GM19395 (cell line): ENCODE data around the gene UBE3A.
"Not testable (repeated sequence)": the region's sequence is repeated elsewhere in the genome, so short reads cannot be mapped to it uniquely, and the experiment has no call there.

Experiments used
- ATAC-seq: cut with Tn5 transposase; IDR thresholded peaks from one replicate; pipeline ENCODE4 v1.9.1; 2021; ENCODE audit warnings: mild to moderate bottlenecking, moderate library complexity; ENCODE audit not compliant: unreplicated experiment

The UBE3A gene

DNA sequence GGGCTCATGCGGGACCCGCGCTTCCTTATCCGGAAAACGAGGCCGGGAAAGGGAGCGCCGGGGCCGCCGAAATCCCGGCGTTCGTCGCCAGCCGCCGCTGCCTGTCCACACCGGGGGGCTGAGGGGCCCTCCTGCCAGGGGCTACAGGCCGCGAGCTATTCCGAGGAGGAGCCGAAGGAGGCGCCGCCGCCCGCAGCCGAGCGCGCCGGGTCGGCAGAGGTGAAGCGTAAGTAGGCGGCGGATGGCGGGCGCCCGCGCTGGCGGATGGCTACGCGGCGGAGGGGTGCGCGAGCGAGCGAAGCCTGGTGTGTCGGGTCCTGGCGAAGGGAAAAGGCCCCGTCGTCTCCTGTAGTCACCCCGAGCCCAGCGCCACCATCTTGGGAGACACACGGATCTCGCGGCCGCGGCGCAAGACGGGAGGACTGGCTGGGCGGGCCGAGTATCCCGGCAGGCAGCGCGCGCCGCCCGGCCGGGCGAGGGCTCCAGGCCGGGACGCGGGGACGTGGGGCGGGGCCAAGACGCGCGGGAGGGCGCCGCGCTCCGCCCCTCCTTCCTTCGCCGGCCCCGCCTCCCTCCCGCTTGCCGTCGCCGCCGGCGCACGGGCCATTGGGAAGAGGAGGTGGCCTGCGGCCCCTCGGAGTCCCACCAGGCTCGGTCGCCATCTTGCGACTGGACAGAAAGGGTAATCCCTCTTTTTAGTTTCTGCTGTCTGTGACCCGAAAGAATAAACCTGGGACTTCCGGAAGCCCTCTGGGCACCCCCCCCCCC, at the start of gene UBE3A:
UBE3A (minus strand) TSS at position 424 of the 768 bp plus-strand sequence. CDS start 29,917 bp downstream, outside the sequence.
- ATAC-seq: peak; percentile 85

DNA sequence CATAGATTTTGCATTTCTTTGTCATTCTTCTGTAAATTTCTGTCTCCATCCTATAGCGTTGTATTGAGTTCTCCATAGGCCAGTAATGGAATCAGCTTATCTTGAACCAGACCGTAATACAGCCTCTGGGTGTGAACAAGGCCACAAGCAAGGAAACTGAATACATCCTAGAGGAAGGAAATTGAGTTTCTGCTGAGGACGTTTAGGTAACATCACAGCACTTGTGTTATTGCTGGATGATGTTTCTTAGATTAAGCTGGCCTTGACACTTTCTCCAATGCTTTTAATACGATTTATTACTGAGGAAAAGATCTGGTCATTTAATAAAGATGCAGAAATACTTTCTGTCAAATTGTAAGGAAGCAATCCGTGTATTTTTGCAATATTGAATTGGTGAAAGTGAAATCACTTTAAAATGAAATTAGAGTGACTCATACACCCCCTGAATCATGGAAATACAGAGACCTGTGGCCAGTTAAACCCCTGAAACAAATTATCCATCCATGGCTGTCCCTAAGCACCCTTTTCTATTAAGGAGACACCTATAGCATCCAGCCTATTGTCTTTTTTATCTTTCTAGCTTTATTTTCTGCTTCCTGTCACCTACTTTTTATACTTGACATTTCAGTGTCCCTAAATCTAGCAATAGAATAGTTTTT, 48.5 kb upstream of the UBE3A start:
- ATAC-seq: no peak

DNA sequence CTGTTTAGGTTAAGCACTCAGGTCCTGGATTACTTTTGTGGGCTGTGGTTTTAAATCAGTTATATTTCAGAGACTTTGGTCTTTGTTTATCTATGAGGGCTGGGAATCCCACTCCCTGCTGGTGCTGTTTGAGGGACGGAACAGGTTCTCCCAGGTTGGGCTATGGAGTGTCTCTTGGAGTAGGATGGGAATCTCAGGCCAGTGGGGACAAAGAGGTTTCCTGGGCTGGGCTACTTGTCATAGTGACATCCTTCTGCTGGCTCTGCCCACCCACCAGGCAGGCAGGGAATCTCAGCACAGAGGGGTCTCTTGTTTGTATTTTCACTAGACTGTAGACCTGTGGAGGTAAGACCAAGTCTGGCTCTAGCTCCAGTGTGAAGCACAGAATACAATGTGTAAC, 47.2 kb upstream of the UBE3A start:
- ATAC-seq: no peak

DNA sequence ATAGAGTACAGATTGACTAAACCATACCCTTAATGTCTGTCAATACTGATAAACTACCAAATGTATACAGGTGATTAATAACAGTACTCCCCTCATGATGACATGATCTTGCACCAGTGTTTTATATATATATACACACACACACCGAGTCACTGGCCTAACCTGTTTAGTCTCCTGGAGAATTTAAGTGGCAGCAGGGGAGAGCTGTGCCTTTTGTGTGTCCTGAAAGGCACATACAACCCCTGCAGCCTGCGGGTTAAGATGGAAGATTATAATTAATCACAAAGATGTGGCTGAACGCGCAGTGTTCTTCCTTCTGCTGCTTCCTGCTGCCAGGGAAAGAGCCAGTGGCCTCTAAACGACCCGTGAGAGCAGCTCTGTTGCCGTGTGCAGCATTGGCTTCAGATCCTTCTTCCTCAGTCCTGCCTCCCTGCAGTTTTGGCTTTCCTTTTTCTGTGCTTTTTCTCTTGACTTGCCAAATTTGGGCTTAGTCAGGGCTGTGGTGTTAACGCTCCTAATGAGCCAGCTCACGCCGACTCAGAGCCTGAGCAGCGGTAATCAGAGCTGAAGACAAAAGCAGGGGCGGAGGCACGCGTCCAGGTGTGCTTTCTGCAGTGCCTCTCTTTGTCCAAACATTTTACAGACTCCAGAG, 42.5 kb upstream of the UBE3A start:
- no peak for ATAC-seq

DNA sequence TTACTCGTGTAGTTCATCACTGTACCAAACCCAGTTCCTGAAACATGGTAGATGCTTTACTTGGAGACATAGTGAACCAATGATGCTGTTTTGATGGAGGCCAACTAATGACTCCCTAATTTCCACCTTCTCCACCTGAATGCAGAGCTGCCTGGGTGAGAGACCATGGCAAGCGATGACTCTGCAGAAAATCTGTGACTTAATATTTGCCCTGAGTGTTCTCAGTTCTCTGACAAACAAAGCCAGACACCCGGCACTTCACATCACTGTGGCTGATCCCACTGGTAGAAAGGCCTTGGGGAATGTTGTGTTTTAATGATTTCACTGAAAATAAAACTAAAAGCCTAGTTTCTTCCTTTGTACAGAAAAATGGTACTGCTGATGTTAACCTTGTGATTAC, 39.5 kb upstream of the UBE3A start:
- no peak for ATAC-seq

DNA sequence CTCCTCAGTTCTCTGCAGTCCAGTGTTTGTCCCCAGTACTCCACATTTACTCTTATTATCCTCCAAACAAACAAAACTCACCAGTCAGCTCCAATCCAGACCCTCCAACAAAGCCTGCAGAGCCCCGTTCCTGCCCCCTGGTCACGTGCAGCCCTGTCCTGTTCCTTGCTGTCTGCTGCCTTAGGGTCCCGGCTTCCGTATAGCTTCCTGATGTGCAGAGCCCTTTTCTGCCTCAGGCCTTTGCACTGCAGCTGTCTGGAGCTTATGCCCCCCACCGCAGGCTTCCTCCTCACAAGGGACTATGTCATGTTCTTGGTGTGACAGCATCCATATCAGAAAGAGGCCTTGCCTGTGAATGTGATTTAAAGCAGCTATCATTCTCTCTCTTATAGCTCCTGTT, 39.0 kb upstream of the UBE3A start:
- no peak for ATAC-seq

DNA sequence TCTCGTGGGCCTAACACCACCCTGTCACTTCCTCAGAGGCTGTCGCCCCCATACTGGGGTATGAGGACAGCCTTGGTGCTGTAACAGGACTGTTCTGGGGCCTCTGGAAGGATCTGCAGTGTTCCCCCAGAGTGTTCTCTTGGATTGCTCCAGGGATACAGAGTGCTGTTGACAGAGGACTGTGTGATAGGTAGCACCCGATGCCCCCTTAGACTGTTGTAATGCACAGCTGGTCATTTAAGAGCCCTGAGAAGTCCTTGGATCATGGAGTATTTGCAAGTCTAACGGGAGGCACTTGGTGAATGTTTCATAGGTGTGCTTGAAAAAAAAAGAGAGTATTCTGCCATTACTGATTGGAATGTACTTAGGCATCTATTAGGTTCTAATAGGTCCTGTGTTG, 35.4 kb upstream of the UBE3A start:
- ATAC-seq: no peak

DNA sequence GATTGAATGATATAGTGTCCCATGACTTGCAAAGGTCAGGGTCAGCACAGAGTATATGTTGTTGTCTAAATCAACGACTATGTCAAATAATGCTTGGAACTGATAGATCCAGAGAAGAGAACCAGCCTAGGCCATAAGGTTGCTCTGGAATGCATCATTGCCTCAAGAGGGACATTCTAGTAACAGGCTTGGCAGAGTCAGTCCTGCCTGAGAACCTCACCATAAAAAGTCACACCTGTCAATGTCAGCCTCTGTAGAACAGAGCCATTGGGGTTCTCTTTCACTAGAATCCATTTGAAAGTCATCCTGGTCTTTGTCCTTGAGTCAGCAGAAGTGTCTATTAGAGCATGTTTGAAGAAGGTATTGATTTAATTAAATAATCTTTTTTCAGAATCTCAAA, 31.4 kb upstream of the UBE3A start:
- ATAC-seq: no peak

DNA sequence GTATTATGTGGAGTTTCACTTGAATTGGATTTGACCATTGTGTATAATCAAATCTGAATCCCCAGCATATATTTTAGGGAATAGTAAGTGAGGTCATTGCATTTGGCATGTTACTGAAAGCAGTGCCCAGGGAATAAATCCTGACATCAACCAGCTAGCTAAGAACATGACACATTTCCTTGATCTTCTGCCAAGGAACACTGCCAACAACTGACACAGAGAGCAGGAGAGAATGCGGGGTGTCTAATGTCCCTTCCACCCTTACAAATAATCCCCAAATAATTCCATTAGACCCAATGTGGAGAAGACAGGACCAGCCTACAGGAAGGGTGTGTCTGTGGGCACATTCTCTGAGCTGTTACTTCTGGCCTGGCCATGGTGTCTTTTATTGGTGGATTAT, 30.6 kb upstream of the UBE3A start:
- no peak for ATAC-seq

DNA sequence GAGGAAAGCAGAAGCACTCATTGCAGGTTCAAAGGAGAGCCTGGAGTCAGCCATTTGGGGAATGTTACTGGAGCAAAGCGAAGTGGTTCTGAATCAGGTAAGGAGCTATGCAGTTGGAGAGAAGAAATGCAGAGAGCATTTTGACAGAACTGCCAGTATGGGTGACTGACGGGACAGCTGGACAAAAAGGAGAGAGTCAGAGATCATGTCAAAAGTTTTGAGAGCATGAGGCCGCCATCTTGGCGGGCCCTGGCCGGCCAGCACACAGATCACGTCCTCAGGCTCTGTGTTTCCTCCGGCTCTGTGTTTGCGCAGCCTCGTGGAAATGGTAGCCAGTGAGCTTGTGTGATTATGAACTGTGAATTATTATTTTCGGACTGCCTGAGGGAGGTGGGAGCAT, 29.8 kb upstream of the UBE3A start:
- ATAC-seq: no peak

DNA sequence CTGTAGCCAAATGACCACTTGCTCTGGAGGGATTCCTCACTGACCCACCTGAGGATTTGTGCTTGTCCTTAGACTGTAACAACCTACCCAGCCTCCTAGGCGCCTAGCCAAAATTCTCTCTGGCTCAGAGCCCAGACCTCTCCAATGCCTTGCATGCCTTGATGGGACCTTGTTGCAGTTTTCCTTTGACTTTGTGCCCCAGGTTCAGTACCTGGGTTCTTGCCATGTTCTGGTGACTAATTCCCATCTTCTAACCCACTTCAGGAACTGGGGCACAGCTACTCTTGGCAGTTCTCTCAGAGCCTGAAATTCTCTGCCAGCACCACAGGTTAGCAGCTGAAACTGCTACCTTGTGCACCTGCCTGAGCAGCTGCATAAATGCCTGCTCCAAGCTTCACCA, 27.0 kb upstream of the UBE3A start:
- ATAC-seq: no peak

DNA sequence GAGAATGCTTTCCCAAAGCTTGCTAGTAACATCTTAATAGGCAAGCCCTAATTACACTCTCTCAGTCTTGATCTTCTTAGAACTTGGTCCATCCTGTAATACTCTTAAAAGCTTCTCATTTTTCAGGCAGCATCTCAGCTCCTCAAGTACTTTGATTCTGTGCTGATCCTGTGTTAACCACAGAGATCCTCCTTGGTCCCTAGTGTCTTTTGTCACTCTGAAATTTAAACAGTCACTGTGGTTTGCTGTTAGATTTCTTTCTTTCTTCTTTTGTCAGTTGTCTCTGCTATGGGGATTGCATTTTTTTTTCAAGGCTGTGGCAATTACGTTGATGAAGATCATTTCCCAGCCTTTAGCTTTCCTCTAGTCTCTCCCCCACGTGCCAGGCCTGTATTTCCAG, 26.0 kb upstream of the UBE3A start:
- ATAC-seq: no peak

DNA sequence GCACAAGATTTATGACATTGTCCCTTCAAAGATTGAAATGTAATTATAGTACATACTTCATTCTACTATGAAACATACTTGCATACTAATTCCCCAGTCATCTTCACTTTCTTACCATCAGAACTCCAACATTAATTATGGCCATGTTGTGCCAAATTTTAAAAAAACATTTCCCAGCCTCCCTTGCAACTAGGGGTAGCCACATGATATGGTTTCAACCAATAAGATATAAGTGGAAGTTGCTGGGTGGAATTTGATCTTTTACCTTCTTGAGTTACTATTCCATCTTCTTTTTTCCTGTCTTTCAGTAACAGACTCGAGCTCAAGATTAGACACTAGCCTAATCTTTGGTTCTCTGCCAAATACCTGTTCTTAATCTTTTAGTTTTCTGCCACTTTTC, 25.6 kb upstream of the UBE3A start:
- ATAC-seq: no peak

DNA sequence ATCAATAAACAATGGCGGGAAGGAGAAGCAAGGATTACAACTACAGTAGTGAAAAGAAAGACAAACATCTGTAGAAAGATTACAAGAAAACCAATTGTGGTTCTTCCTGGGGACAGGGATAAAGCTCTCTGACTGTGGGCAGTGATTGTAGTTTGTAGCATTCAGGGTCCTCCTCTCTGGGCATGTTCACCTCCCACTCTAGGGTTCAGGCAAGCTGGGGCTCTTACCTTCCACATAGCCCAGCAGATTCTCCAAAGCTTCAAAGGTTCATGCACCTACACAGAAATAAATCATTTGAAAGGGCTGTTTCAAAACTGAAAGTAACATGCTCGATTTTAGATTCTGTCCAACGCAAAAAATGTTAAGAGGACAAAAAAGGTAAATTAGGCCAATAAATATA, 17.4 kb upstream of the UBE3A start:
- no peak for ATAC-seq

DNA sequence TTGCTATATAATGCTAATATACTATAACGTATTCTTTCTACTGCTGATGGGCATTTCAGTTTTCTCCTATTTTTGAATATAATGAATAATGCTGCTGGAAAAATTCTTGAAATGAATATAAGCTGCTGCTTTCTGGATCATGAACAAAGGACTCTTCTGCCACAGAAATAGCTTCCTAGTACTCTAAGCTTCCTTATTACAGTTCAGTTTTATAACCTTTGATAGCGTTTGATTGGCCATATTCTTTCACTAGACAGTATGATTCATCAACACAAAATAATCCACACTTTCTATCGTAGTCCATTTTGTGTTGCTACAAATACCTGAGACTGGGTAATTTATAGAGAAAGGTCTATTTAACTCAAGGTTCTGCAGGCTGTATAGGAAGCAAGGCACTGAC, 16.4 kb upstream of the UBE3A start:
- ATAC-seq: no peak

DNA sequence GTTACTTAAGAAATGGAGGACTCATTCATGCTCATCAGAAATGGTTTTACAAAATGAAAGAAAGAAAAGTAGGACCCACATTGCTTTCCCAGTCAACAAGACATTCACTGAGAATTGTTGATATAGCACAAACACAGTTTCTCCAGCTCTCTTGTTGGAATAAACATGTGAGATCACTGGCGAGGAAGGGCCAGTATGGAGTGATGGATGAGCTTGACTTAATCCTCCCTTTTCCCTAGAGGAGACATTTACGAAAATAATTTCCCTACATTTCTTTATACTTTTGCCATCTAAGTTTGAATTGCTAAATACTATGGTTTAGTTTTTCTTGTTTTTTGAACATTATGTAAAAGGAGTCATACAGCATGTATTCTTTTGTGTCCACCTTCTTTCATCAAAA, 15.9 kb upstream of the UBE3A start:
- ATAC-seq: no peak

DNA sequence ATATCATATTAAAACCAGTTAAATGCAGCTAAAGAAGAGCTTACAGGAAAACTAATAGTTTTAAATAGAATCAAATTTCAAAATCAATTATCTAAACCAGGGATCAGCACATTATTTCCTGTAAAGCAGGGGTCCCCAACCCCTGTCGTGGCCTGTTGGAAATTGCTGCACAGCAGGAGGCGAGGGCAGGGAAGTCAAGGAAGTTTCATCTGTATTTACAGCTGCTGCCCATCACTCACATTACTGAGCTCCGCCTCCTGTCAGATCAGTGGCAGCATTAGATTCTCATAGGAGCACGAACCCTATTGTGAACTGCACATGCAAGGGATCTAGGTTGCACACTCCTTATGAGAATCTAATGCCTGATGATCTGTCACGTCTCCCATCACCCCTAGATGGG, 14.4 kb upstream of the UBE3A start:
- ATAC-seq: not testable (repeated sequence)

DNA sequence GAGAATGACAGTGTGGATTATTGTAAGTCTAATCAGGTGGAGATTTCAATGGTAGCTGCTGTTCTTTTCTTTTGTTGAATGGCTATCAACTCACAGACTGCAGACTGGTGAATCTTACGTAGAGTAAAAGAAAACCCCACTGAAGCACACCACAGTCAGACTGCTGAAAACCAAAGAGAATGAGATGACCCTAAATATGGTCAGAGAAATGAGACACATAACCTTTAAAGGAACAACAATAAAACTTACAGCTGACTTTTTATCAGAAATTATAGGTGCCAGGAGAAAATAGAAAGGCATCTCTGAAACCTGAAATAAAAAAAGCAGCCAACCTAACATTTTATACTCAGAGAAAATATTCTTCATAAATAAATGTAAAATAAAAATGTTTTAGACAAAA, 12.7 kb upstream of the UBE3A start:
- ATAC-seq: no peak

DNA sequence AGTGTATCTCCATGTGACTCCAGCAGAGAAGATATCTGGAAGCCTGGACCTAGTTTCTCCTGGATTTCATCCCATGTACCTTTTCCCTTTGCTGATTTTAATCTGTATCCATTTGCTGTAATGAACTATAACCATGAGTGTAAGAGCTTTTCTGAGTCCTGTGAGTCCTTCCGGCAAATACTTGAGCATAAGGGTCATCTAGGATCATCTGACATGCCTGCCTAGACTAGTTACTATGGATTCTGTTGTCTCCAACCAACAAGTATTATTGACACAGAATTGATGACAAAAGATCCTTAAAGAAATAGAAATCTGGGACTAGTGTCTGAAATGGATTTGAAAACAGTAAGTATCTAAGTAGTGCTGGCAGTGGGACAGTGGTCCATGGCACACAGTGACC, 11.3 kb upstream of the UBE3A start:
- no peak for ATAC-seq

DNA sequence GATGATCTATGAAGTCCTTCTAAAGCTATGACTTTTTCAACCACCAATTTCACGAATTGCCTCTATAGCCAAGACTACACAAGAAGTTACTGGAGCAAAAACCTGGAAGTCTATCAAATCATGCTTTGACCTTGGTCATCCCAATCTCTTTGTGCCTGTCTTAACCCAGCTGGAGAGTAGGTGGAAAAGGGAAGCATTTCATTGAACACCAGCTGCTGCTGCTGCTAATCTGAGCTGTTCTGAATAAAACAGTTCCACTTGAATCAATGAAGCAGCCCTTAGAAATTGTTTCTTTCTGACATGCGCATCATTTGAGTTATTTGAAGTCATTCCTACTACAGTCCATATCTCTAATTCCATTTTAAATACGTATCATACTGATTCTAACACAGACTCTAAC, 7.3 kb upstream of the UBE3A start:
- ATAC-seq: no peak

DNA sequence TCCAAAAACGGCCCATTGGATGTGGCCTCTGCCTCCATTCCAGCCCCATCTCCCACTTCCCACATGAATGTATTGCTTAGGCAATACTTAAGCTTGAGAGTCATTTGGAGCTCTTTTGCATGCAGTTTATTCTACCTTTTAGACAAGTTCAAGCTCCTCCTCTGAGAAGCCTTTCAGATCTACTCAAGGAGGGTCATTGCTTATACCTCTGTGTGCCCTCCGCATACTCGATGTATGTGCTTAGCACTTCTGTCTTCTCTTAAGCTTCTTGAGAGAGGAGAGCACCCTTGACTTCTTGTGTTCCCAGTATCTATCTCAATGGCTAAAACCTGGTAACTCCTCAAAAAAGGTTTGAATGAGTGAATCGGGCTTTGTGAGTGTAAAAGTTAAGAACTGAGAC, 6.6 kb upstream of the UBE3A start:
- no peak for ATAC-seq

DNA sequence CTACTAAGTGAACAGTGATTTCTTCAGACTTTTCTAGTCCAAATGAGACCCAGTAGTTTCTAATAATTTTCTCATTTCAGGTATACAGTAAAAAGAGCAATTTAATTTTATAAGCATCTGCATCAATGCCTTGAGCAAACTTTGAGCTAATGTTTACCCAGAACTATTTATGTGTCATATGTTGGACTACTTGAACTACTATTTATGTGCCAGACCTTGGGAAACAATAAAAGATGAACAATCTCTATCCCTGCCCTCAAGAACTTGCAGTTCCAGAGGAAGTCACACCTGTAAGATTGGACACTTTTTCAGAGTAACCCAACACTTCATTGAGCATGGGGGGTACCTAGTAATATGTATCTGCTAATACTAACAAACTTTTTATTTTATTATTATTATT, 2.3 kb upstream of the UBE3A start:
- no peak for ATAC-seq
